K562 (cell line): ENCODE measurements around the gene ADAT3. TPM values are rescaled to one million over a fixed set of nuclear protein-coding genes. Genes with fewer than 3 reads are reported as not detected.

Experiments used
- BHLHE40 ChIP-seq: IDR thresholded peaks from 2 replicates; pipeline ENCODE4 v1.6.1; 2011; ENCODE audit warnings: low read length, improper control_type of control experiment
- BRD4 ChIP-seq: fragments of 200-600 bp; sonication (generic); IDR thresholded peaks from 2 replicates; pipeline ENCODE4 v1.6.1; 2017; ENCODE audit warnings: inconsistent platforms
- HIVEP1 ChIP-seq: fragments of 250-450 bp; sonication (Bioruptor Pico); IDR thresholded peaks from 2 replicates; pipeline ENCODE4 v1.4.0; 2020; ENCODE audit warnings: mild to moderate bottlenecking
- NONO ChIP-seq, 2 experiments: fragments of 200-400 bp in 1 of 2; fragments of 450-650 bp in 1 of 2; formaldehyde crosslinking in 1 of 2; IDR thresholded peaks; 2 replicates each; pipeline ENCODE4 v1.6.1; 2017; ENCODE audit warnings: low read depth in 2 of 2, mild to moderate bottlenecking in 2 of 2, moderate library complexity in 2 of 2, low read length in 1 of 2
- PCBP1 ChIP-seq: fragments of 200-400 bp; formaldehyde crosslinking; IDR thresholded peaks from 2 replicates; pipeline ENCODE4 v1.6.1; 2018; ENCODE audit warnings: mild to moderate bottlenecking, low read depth, low read length; ENCODE audit not compliant: poor library complexity, severe bottlenecking
- PHF8 ChIP-seq: fragments of 200-600 bp; sonication (generic); IDR thresholded peaks from 2 replicates; pipeline ENCODE4 v1.6.1; 2012; ENCODE audit warnings: mixed run types, mild to moderate bottlenecking, inconsistent platforms, low read length, moderate library complexity, borderline replicate concordance
- POLR2B ChIP-seq: fragments of 450-650 bp; IDR thresholded peaks from 2 replicates; pipeline ENCODE4 v1.6.1; 2018; ENCODE audit warnings: low read depth; ENCODE audit not compliant: partially characterized antibody
- RB1 ChIP-seq: fragments of 450-650 bp; IDR thresholded peaks from 2 replicates; pipeline ENCODE4 v1.6.1; 2017; ENCODE audit warnings: low read depth, mild to moderate bottlenecking
- YY1 ChIP-seq, 3 experiments: IDR thresholded peaks; 2 replicates each; pipeline ENCODE4 v1.6.1; 2011; ENCODE audit warnings: low read length in 2 of 3, mild to moderate bottlenecking in 2 of 3, moderate library complexity in 2 of 3, borderline replicate concordance in 1 of 3, control low read depth in 1 of 3, low read depth in 1 of 3; ENCODE audit not compliant: insufficient read depth in 3 of 3, insufficient replicate concordance in 2 of 3, control insufficient read depth in 1 of 3, insufficient read length in 1 of 3; ENCODE audit errors: extremely low read depth in 1 of 3
- ZBTB7A ChIP-seq: IDR thresholded peaks from 2 replicates; pipeline ENCODE4 v1.6.1; 2011; ENCODE audit warnings: low read depth, mild to moderate bottlenecking, low read length, moderate library complexity, borderline replicate concordance; ENCODE audit not compliant: control insufficient read depth
- ZFX ChIP-seq: sonication (generic); formaldehyde crosslinking; IDR thresholded peaks from 2 replicates; pipeline ENCODE4 v1.8.0; 2022; ENCODE audit warnings: mild to moderate bottlenecking, missing genetic modification reagents, moderate library complexity
- ZNF197 ChIP-seq: fragments of 200-800 bp; sonication (Bioruptor generic); IDR thresholded peaks from 2 replicates; pipeline ENCODE4 v1.6.1; 2016; ENCODE audit warnings: low read depth, missing genetic modification characterization, missing compliant biosample characterization
- ZNF589 ChIP-seq: fragments of 200-800 bp; sonication (Bioruptor generic); IDR thresholded peaks from 2 replicates; pipeline ENCODE4 v1.6.1; 2016; ENCODE audit warnings: low read depth, missing genetic modification characterization, missing compliant biosample characterization
- ZNF785 ChIP-seq: fragments of 250-450 bp; sonication (Bioruptor Pico); IDR thresholded peaks from 2 replicates; pipeline ENCODE4 v1.4.0; 2020; ENCODE audit warnings: mild to moderate bottlenecking
- polyA plus RNA-seq, 8 experiments: library from polyadenylated mRNA; depleted of rRNA in 4 of 8; stranded (reverse) in 5 of 8; unstranded in 3 of 8; fragments of >200 nt; fragmentation: Nextera tagmentation in 2 of 8; fragmentation: Illumina TruSeq in 1 of 8; extraction: Ambion mirVana in 2 of 8; extraction: Trizol in 1 of 8; gene quantifications; 2 replicates each; pipeline versions ENCODE4 v1.2.1 to v1.2.3, GENCODE V29; 2011 to 2014; ENCODE audit warnings: inconsistent platforms in 1 of 8, missing spikeins in 1 of 8
- total RNA-seq, 7 experiments: library from RNA; depleted of rRNA in 6 of 7; stranded (reverse); fragments of >200 nt in 6 of 7; fragmentation: Illumina TruSeq in 2 of 7; extraction: Trizol in 2 of 7; gene quantifications; 2 replicates each; pipeline versions ENCODE4 v1.2.1 to v1.2.3, GENCODE V29; 2011 to 2021; ENCODE audit warnings: low replicate concordance in 1 of 7
- TF ChIP-seq, protein P1 (sequence below), 2 experiments: fragments of 200-800 bp in 1 of 2; sonication (Bioruptor generic) in 1 of 2; sonication (generic) in 1 of 2; formaldehyde crosslinking in 1 of 2; IDR thresholded peaks in 1 of 2; conservative IDR thresholded peaks in 1 of 2; 2 replicates each; pipeline versions ENCODE4 v1.5.0 to v1.6.1; 2016 to 2020; ENCODE audit warnings: missing compliant biosample characterization in 1 of 2, missing genetic modification characterization in 1 of 2, missing genetic modification reagents in 1 of 2
- TF ChIP-seq, protein P2 (sequence below): IDR thresholded peaks from 2 replicates; pipeline ENCODE4 v1.6.1; 2011; ENCODE audit warnings: borderline replicate concordance, low read depth, mild to moderate bottlenecking, moderate library complexity, low read length; ENCODE audit not compliant: insufficient read depth, poor library complexity, severe bottlenecking

Gene ADAT3
- total and polyA plus RNA-seq, 9 of the 15 experiments (the other 6 are each of a cell fraction or from before 2014, with no cell fraction given) = 0.67 to 15.6 (median 7.8) TPM; not detected in 4

DNA sequence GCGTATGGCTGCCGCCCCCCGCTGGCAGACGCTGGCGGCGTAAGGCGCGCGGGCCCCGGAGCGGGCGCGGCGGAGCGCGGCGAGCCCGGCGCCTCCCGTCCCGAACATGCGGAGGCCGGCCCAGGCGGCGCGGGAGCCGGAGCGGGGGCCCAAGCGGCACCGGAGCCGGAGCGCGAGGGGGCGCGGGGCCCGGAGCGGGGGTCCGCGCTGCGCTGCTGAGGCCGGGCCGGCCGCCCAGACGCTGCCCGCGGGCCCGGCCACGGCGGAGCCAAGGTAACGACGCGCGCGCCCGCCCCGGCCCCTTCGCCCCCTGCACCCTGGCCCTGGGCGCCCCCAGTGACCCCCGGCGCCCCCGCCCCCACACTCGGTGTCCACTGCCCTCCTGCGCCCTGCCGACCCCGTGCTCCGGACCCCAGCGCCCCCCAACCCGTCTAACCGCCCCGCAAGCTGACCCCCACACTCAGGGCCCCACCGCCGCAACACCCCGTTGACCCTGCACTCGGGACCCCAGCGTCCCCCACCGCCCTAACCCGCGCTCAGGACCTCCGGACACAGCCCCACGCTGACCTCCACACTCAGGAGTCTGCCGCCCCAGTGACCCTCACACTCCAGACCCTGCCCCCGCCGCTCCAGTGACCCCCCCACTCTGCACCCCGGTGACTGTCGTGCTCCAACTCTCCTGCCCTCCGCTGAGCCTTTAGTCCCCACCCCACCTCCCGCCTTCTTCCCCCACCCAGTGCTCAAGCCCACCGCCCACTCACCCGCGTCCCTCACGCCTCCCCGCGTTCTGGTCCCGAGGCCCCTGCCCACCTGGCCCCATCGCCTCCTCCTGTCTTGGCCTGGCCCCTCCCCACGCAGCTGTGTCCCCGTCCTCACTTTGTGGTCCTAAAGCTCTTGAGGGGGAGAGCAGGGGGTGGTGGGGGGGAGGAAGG lies 36.2 kb downstream of the ADAT3 start, which contains the start of gene CSNK1G2 (continued):
- peak; percentile 77 for TF ChIP-seq PCBP1
- TF ChIP-seq, protein P1, sequence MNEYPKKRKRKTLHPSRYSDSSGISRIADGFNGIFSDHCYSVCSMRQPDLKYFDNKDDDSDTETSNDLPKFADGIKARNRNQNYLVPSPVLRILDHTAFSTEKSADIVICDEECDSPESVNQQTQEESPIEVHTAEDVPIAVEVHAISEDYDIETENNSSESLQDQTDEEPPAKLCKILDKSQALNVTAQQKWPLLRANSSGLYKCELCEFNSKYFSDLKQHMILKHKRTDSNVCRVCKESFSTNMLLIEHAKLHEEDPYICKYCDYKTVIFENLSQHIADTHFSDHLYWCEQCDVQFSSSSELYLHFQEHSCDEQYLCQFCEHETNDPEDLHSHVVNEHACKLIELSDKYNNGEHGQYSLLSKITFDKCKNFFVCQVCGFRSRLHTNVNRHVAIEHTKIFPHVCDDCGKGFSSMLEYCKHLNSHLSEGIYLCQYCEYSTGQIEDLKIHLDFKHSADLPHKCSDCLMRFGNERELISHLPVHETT (CRISPR knock-in tag; conservative IDR thresholded peaks at IDR 0.05 in 1 of 2, IDR thresholded peaks at IDR 0.05 in 1 of 2) = peak in 1 of 2 experiments; percentile 90; a peak in 1 of 4 replicates
- TF ChIP-seq BHLHE40 = peak; percentile 58
- no peak for TF ChIP-seq BRD4
- TF ChIP-seq PHF8 = peak; percentile 17; the same call in 1 of the 2 replicates
- TF ChIP-seq ZFX (CRISPR knock-in tag) = no peak
- TF ChIP-seq ZNF197 (CRISPR knock-in tag) = peak; percentile 46
- peak; percentile 22 for TF ChIP-seq POLR2B
- 0 out of 2 replicates have a peak, but pooled peaks have one; percentile 4 for TF ChIP-seq ZNF589
- peak; percentile 61 for TF ChIP-seq ZBTB7A
- peak in 1 of 2 experiments; percentile 38; a peak in 1 of 4 replicates for TF ChIP-seq NONO (IDR thresholded peaks at IDR 0.05; ENCODE audit: low read depth in 2 of 2, low read length in 1 of 2)
- TF ChIP-seq ZNF785 (CRISPR knock-in tag) = no peak
- TF ChIP-seq, protein P2, sequence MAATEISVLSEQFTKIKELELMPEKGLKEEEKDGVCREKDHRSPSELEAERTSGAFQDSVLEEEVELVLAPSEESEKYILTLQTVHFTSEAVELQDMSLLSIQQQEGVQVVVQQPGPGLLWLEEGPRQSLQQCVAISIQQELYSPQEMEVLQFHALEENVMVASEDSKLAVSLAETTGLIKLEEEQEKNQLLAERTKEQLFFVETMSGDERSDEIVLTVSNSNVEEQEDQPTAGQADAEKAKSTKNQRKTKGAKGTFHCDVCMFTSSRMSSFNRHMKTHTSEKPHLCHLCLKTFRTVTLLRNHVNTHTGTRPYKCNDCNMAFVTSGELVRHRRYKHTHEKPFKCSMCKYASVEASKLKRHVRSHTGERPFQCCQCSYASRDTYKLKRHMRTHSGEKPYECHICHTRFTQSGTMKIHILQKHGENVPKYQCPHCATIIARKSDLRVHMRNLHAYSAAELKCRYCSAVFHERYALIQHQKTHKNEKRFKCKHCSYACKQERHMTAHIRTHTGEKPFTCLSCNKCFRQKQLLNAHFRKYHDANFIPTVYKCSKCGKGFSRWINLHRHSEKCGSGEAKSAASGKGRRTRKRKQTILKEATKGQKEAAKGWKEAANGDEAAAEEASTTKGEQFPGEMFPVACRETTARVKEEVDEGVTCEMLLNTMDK = peak; percentile 97
- peak in 1 of 3 experiments; percentile 82 for TF ChIP-seq YY1 (IDR thresholded peaks at IDR 0.05; ENCODE audit: borderline replicate concordance in 1 of 3, control insufficient read depth in 1 of 3, extremely low read depth in 1 of 3, insufficient read depth in 3 of 3, insufficient read length in 1 of 3, insufficient replicate concordance in 2 of 3, low read depth in 1 of 3, low read length in 2 of 3)
- TF ChIP-seq HIVEP1 (CRISPR knock-in tag) = no peak
- TF ChIP-seq RB1 = peak; percentile 82
